ENCODE measurements around the gene UPK3B. TPM values are rescaled to one million over a fixed set of nuclear protein-coding genes. Genes with fewer than 3 reads are reported as not detected.
"Not testable (repeated sequence)": the region's sequence is repeated elsewhere in the genome, so short reads cannot be mapped to it uniquely, and the experiment has no call there.

Gene UPK3B
- polyA plus RNA-seq, 3 donors: 0.33 TPM; not detected in 2

GRCh38 chr7:76549855-76550248 lies 39.5 kb downstream of the UPK3B start:
- H3K36me3 ChIP-seq (replicated peaks in 1 of 2; ENCODE audit: control insufficient read depth in 1 of 2, insufficient read depth in 2 of 2, low read length in 2 of 2); H3K9me3 ChIP-seq (replicated peaks in 1 of 2; ENCODE audit: control insufficient read depth in 1 of 2, insufficient read depth in 1 of 2, low read length in 2 of 2); H3K4me1 ChIP-seq (ENCODE audit: control insufficient read depth in 1 of 2, insufficient read depth in 2 of 2, low read length in 2 of 2); H3K27me3 ChIP-seq (ENCODE audit: control insufficient read depth in 2 of 2, insufficient read depth in 2 of 2, low read length in 2 of 2); H3K9me3 Mint-ChIP-seq; H3K27me3 Mint-ChIP-seq (ENCODE audit: low read depth in 3 of 3); intact Hi-C loops (cut with micrococcal nuclease); H4K20me1 ChIP-seq (ENCODE audit: insufficient read depth, low read length): not testable (repeated sequence)
- Histone ChIP-seq H3K4me3 (replicated peaks in 1 of 3; ENCODE audit: low read depth in 2 of 3, low read length in 3 of 3) (peak overlapping the region; percentile 57 to 85 (median 76)), H3K4me2 (replicated peaks; ENCODE audit: extremely low read depth, low read length, poor library complexity, severe bottlenecking) (peak overlapping the region; percentile 60), H2AFZ (ENCODE audit: insufficient read depth, low read depth, low read length, poor library complexity, severe bottlenecking) (peak overlapping the region; percentile 78), H3K9ac (ENCODE audit: insufficient read depth, low read length, poor library complexity, severe bottlenecking) (peak overlapping the region; percentile 84), H3K27ac (ENCODE audit: low read depth in 1 of 2, low read length in 2 of 2) (peak overlapping the region; percentile 42 to 83), H3K79me2 (ENCODE audit: insufficient read depth, low read length) (peaks cover 13% of the 10 kb centered on the region)
- peaks cover 7 to 10% of the 10 kb centered on the region in 2 donors for H3K36me3 Mint-ChIP-seq
- H3K4me3 Mint-ChIP-seq: peak overlapping the region; percentile 89 to 95
- 0% methylated on average over 4 of the region's 19 CpGs for WGBS (ENCODE audit: insufficient coverage)
- peak in 1 of 3 donors; percentile 1 for DNase-seq
- peak overlapping the region; percentile 72 to 92 (median 89) for H3K27ac Mint-ChIP-seq
- peaks cover 24% of the 10 kb centered on the region for H3K4me1 Mint-ChIP-seq

GRCh38 chr7:76551992-76552391 lies 41.6 kb downstream of the UPK3B start:
- Mint-ChIP-seq H3K4me1 (peaks cover 24% of the 10 kb centered on the region), H3K36me3 (peaks cover 10 to 17% of the 10 kb centered on the region in 2 donors)
- H4K20me1 ChIP-seq (ENCODE audit: insufficient read depth, low read length); H3K4me1 ChIP-seq (ENCODE audit: control insufficient read depth in 1 of 2, insufficient read depth in 2 of 2, low read length in 2 of 2); H3K9me3 ChIP-seq (replicated peaks in 1 of 2; ENCODE audit: control insufficient read depth in 1 of 2, insufficient read depth in 1 of 2, low read length in 2 of 2); H3K4me3 ChIP-seq (replicated peaks in 1 of 3; ENCODE audit: low read depth in 2 of 3, low read length in 3 of 3); H3K27me3 Mint-ChIP-seq (ENCODE audit: low read depth in 3 of 3); H3K4me2 ChIP-seq (replicated peaks; ENCODE audit: extremely low read depth, low read length, poor library complexity, severe bottlenecking); H3K27me3 ChIP-seq (ENCODE audit: control insufficient read depth in 2 of 2, insufficient read depth in 2 of 2, low read length in 2 of 2); H2AFZ ChIP-seq (ENCODE audit: insufficient read depth, low read depth, low read length, poor library complexity, severe bottlenecking); H3K27ac Mint-ChIP-seq; DNase-seq; H3K36me3 ChIP-seq (replicated peaks in 1 of 2; ENCODE audit: control insufficient read depth in 1 of 2, insufficient read depth in 2 of 2, low read length in 2 of 2); intact Hi-C loops (cut with micrococcal nuclease); H3K9me3 Mint-ChIP-seq; H3K4me3 Mint-ChIP-seq; H3K9ac ChIP-seq (ENCODE audit: insufficient read depth, low read length, poor library complexity, severe bottlenecking); H3K27ac ChIP-seq (ENCODE audit: low read depth in 1 of 2, low read length in 2 of 2): not testable (repeated sequence)
- H3K79me2 ChIP-seq (ENCODE audit: insufficient read depth, low read length): peaks cover 13% of the 10 kb centered on the region
- WGBS (ENCODE audit: insufficient coverage): no CpG with 5 or more reads among the region's 6 CpGs

GRCh38 chr7:76559685-76560084 lies 49.3 kb downstream of the UPK3B start:
- H3K27me3 ChIP-seq (ENCODE audit: control insufficient read depth in 2 of 2, insufficient read depth in 2 of 2, low read length in 2 of 2); intact Hi-C loops (cut with micrococcal nuclease); H3K4me3 Mint-ChIP-seq; H2AFZ ChIP-seq (ENCODE audit: insufficient read depth, low read depth, low read length, poor library complexity, severe bottlenecking); H3K36me3 ChIP-seq (replicated peaks in 1 of 2; ENCODE audit: control insufficient read depth in 1 of 2, insufficient read depth in 2 of 2, low read length in 2 of 2); H3K27ac ChIP-seq (ENCODE audit: low read depth in 1 of 2, low read length in 2 of 2); H3K9ac ChIP-seq (ENCODE audit: insufficient read depth, low read length, poor library complexity, severe bottlenecking); H3K79me2 ChIP-seq (ENCODE audit: insufficient read depth, low read length); H3K9me3 Mint-ChIP-seq; H3K4me1 Mint-ChIP-seq; H3K4me3 ChIP-seq (replicated peaks in 1 of 3; ENCODE audit: low read depth in 2 of 3, low read length in 3 of 3); H4K20me1 ChIP-seq (ENCODE audit: insufficient read depth, low read length); H3K9me3 ChIP-seq (replicated peaks in 1 of 2; ENCODE audit: control insufficient read depth in 1 of 2, insufficient read depth in 1 of 2, low read length in 2 of 2); DNase-seq; H3K4me1 ChIP-seq (ENCODE audit: control insufficient read depth in 1 of 2, insufficient read depth in 2 of 2, low read length in 2 of 2); H3K4me2 ChIP-seq (replicated peaks; ENCODE audit: extremely low read depth, low read length, poor library complexity, severe bottlenecking); H3K27me3 Mint-ChIP-seq (ENCODE audit: low read depth in 3 of 3): not testable (repeated sequence)
- Mint-ChIP-seq H3K27ac (peak overlapping the region in 2 of 7 donors; percentile 37 to 53), H3K36me3 (peaks cover 17% of the 10 kb centered on the region in 2 donors)
- WGBS (ENCODE audit: insufficient coverage): no CpG with 5 or more reads among the region's 6 CpGs

- H4K20me1 ChIP-seq (ENCODE audit: insufficient read depth, low read length); H2AFZ ChIP-seq (ENCODE audit: insufficient read depth, low read depth, low read length, poor library complexity, severe bottlenecking); H3K36me3 ChIP-seq (replicated peaks in 1 of 2; ENCODE audit: control insufficient read depth in 1 of 2, insufficient read depth in 2 of 2, low read length in 2 of 2); H3K9me3 Mint-ChIP-seq; H3K4me1 ChIP-seq (ENCODE audit: control insufficient read depth in 1 of 2, insufficient read depth in 2 of 2, low read length in 2 of 2); H3K4me2 ChIP-seq (replicated peaks; ENCODE audit: extremely low read depth, low read length, poor library complexity, severe bottlenecking); H3K9ac ChIP-seq (ENCODE audit: insufficient read depth, low read length, poor library complexity, severe bottlenecking); H3K27me3 Mint-ChIP-seq (ENCODE audit: low read depth in 3 of 3); H3K27me3 ChIP-seq (ENCODE audit: control insufficient read depth in 2 of 2, insufficient read depth in 2 of 2, low read length in 2 of 2); H3K4me1 Mint-ChIP-seq; H3K79me2 ChIP-seq (ENCODE audit: insufficient read depth, low read length); H3K9me3 ChIP-seq (replicated peaks in 1 of 2; ENCODE audit: control insufficient read depth in 1 of 2, insufficient read depth in 1 of 2, low read length in 2 of 2); H3K4me3 Mint-ChIP-seq; DNase-seq; H3K4me3 ChIP-seq (replicated peaks in 1 of 3; ENCODE audit: low read depth in 2 of 3, low read length in 3 of 3); intact Hi-C loops (cut with micrococcal nuclease); H3K27ac ChIP-seq (ENCODE audit: low read depth in 1 of 2, low read length in 2 of 2): not testable (repeated sequence)
- H3K27ac Mint-ChIP-seq: peak overlapping the region in 1 of 7 donors; percentile 78
- peaks cover 13 to 15% of the 10 kb centered on the region in 2 donors for H3K36me3 Mint-ChIP-seq
- no CpG with 5 or more reads among the region's 4 CpGs for WGBS (ENCODE audit: insufficient coverage)
Measured at GRCh38 chr7:76560157-76560556, 49.8 kb downstream of the UPK3B start.
